Hindlimb muscle (tissue), 1 donor: Measurements from ENCODE around the gene TSC22D4. TPM values are rescaled to one million over a fixed set of nuclear protein-coding genes. Genes with fewer than 3 reads are reported as not detected.
"Not testable (repeated sequence)": the region's sequence is repeated elsewhere in the genome, so short reads cannot be mapped to it uniquely, and the experiment has no call there.

Experiments used
- DNase-seq: peaks from one replicate; pipeline ENCODE4 v3.0.0-alpha.2; 2013
- polyA plus RNA-seq: library from polyadenylated mRNA; unstranded; fragments of 120-200 nt; gene quantifications from one replicate; pipeline ENCODE4 v1.2.1, GENCODE V29; 2013; ENCODE audit not compliant: insufficient read length

TSC22D4 gene
- polyA plus RNA-seq, 1 donor = 61.5 TPM

- no peak for DNase-seq
Observed at GRCh38 chr7:100441641-100442535, 37.1 kb downstream of the TSC22D4 start.

- DNase-seq = not testable (repeated sequence)
Observed at GRCh38 chr7:100439244-100439643, 39.8 kb downstream of the TSC22D4 start.

- not testable (repeated sequence) for DNase-seq
Observed at GRCh38 chr7:100438731-100439130, 40.3 kb downstream of the TSC22D4 start.

- no peak for DNase-seq
Observed at GRCh38 chr7:100438172-100438571, 40.8 kb downstream of the TSC22D4 start.

- no peak for DNase-seq
Observed at GRCh38 chr7:100437150-100438100, 41.6 kb downstream of the TSC22D4 start.

GRCh38 chr7:100435401-100436304, 43.4 kb downstream of the TSC22D4 start:
- DNase-seq = no peak

- no peak for DNase-seq
Observed at GRCh38 chr7:100434297-100435144, 44.5 kb downstream of the TSC22D4 start.

- DNase-seq = no peak
Observed at GRCh38 chr7:100433592-100434296, 45.3 kb downstream of the TSC22D4 start.

GRCh38 chr7:100433276-100433591, 45.8 kb downstream of the TSC22D4 start:
- no peak for DNase-seq

GRCh38 chr7:100432621-100433275, 46.3 kb downstream of the TSC22D4 start:
- no peak for DNase-seq

- DNase-seq = no peak
Observed at GRCh38 chr7:100432053-100432452, 47.0 kb downstream of the TSC22D4 start.

GRCh38 chr7:100431286-100431735, 47.7 kb downstream of the TSC22D4 start:
- DNase-seq = no peak

GRCh38 chr7:100430493-100431285, 48.3 kb downstream of the TSC22D4 start:
- DNase-seq = no peak

GRCh38 chr7:100429637-100430492, 49.1 kb downstream of the TSC22D4 start, which contains the start of gene MEPCE:
Gene MEPCE, plus strand, starts transcription at chr7:100429831. Its CDS starts 188 bp downstream, at chr7:100430019.
- DNase-seq = peak; percentile 98

- peak; percentile 100 for DNase-seq
Observed at GRCh38 chr7:100428967-100429636, 49.9 kb downstream of the TSC22D4 start.

GRCh38 chr7:100428199-100428966, 50.6 kb downstream of the TSC22D4 start, which contains the start of gene ZCWPW1:
Gene ZCWPW1, minus strand, starts transcription at chr7:100428703. Its CDS starts 8,054 bp downstream, at chr7:100420649.
- DNase-seq = peak; percentile 98
